Common myeloid progenitor, CD34-positive (primary cell): ENCODE measurements around the gene CD1E.

Experiments used
- CTCF ChIA-PET: fragments of 350-600 bp; sonication (Branson Sonifier 250); formaldehyde crosslinking; loops from one replicate; lab custom pipeline; 2021; ENCODE audit warnings: antibody characterized with exemption; lab: Charles Lee
- POLR2A ChIA-PET: fragments of 350-600 bp; sonication (Branson Sonifier 250); formaldehyde crosslinking; loops from one replicate; lab custom pipeline; 2021; ENCODE audit warnings: antibody characterized with exemption; lab: Charles Lee
- DNase-seq, 3 donors: peaks; one replicate each; pipeline versions ENCODE4 v3.0.0 to v3.0.0-alpha.2; 2013
- H3K27ac ChIP-seq, 2 experiments: 1 replicate in 1 of 2; 2 replicates in 1 of 2; pipeline ENCODE4 v1.7.0; 2013; ENCODE audit warnings: inconsistent platforms in 2 of 2, low read length in 2 of 2, mild to moderate bottlenecking in 2 of 2, low read depth in 1 of 2, moderate library complexity in 1 of 2; ENCODE audit not compliant: severe bottlenecking in 2 of 2, insufficient read depth in 1 of 2, poor library complexity in 1 of 2
- H3K27me3 ChIP-seq, 5 experiments: replicated peaks in 2 of 5; 1 replicate in 3 of 5; 2 replicates in 2 of 5; pipeline versions ENCODE4 v1.6.1 to v1.7.0; 2013; ENCODE audit warnings: low read length in 4 of 5, mild to moderate bottlenecking in 2 of 5, moderate library complexity in 2 of 5, inconsistent platforms in 1 of 5; ENCODE audit not compliant: insufficient read depth in 5 of 5, control insufficient read depth in 4 of 5
- H3K36me3 ChIP-seq, 4 experiments: 1 replicate in 2 of 4; 2 replicates in 2 of 4; pipeline versions ENCODE4 v1.6.1 to v1.7.0; 2013; ENCODE audit warnings: low read length in 3 of 4, control low read depth in 1 of 4, mild to moderate bottlenecking in 1 of 4; ENCODE audit not compliant: control insufficient read depth in 4 of 4, insufficient read depth in 4 of 4
- H3K4me1 ChIP-seq, 4 experiments: 1 replicate in 3 of 4; 2 replicates in 1 of 4; pipeline versions ENCODE4 v1.6.1 to v1.7.1; 2013; ENCODE audit warnings: low read length in 3 of 4, mild to moderate bottlenecking in 3 of 4, control low read depth in 1 of 4, inconsistent platforms in 1 of 4, moderate library complexity in 1 of 4; ENCODE audit not compliant: control insufficient read depth in 4 of 4, insufficient read depth in 4 of 4; ENCODE audit errors: control extremely low read depth in 1 of 4
- H3K4me3 ChIP-seq, 7 experiments: 1 replicate in 4 of 7; 2 replicates in 3 of 7; pipeline versions ENCODE4 v1.5.1 to v1.7.0; 2013; ENCODE audit warnings: mild to moderate bottlenecking in 7 of 7, low read length in 6 of 7, moderate library complexity in 6 of 7, inconsistent platforms in 2 of 7, low read depth in 2 of 7, control low read depth in 1 of 7; ENCODE audit not compliant: insufficient read depth in 4 of 7, control insufficient read depth in 1 of 7; ENCODE audit errors: extremely low read depth in 1 of 7
- H3K9me3 ChIP-seq, 5 experiments: 1 replicate in 4 of 5; 2 replicates in 1 of 5; pipeline versions ENCODE4 v1.6.1 to v1.7.1; 2013; ENCODE audit warnings: low read length in 4 of 5, mild to moderate bottlenecking in 2 of 5, inconsistent platforms in 1 of 5, low read depth in 1 of 5, moderate library complexity in 1 of 5; ENCODE audit not compliant: control insufficient read depth in 4 of 5, insufficient read depth in 2 of 5; ENCODE audit errors: control extremely low read depth in 1 of 5
- WGBS: methylation state at CpG from one replicate; pipeline ENCODE4 v1.1.5; 2013; ENCODE audit not compliant: insufficient coverage; 5-methylcytosine and 5-hydroxymethylcytosine counted together

Gene CD1E

DNA sequence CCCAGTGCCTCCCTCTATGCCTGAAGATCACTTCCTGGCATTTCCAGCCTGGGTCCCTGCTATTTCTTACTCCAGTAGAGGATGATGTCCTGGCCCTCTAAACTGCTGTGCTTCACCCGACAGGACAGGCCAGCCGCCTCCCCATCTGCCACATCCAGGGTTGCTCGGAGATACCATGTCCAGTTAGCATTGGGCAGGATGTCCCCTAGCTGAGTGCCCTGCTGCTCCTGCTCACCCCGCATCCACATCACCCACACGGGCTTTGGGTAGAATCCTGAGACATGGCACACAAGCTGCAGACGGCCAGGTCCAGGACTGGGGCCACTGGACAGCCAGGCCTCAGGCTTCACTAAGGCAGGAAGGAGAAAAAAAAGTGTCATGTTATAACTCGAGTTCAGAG, 24.4 kb upstream of the CD1E start:
- Histone ChIP-seq H3K4me1 (peaks cover 0 to 5% (median 0%) of the 10 kb centered on the region in 4 experiments), H3K4me3 (no peak overlapping the region), H3K27ac (no peak overlapping the region), H3K27me3 (peaks cover 0 to 13% (median 6%) of the 10 kb centered on the region in 5 experiments), H3K36me3 (no peaks in the 10 kb centered on the region), H3K9me3 (no peaks in the 10 kb centered on the region)
- no peak for DNase-seq
- WGBS = 97% methylated on average over 6 of the region's 7 CpGs
- POLR2A ChIA-PET = no interaction called here
- CTCF ChIA-PET = interaction anchor here (0.6 to 4.2 kb wide), 7 partner anchors 33 to 199 kb away, joined by 3 to 61 read pairs (median 4); no protein-coding TSS in a partner anchor

DNA sequence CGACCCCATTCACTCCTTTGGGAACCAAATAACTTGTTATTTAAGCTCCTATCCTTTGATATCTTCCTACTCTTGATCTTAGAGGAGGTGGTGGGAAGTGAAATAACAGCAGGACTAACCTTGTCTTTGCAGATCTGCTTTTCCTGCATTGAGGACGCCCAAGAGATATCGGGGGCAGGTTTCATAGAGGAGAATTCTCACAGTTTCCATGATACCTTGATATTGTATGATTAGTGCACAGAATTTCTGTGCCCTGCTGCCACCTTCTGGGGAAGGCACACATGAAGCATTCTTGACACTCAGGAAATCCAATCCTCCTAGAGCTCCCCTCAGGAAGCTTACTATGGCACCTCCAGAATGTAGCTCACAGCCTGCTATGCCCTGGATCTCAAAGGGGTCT, 24.0 kb upstream of the CD1E start:
- H3K4me3 ChIP-seq = no peak overlapping the region
- POLR2A ChIA-PET = no interaction called here
- WGBS = 100% methylated on average over 1 of the region's 3 CpGs
- H3K27ac ChIP-seq = no peak overlapping the region
- CTCF ChIA-PET = interaction anchor here (0.6 to 4.2 kb wide), 10 partner anchors 23 to 198 kb away, joined by 3 to 61 read pairs (median 3); no protein-coding TSS in a partner anchor
- no peaks in the 10 kb centered on the region for H3K36me3 ChIP-seq
- peaks cover 0 to 13% (median 6%) of the 10 kb centered on the region in 5 experiments for H3K27me3 ChIP-seq
- H3K4me1 ChIP-seq = peaks cover 0 to 10% (median 0%) of the 10 kb centered on the region in 4 experiments
- H3K9me3 ChIP-seq = no peaks in the 10 kb centered on the region
- peak; percentile 22 to 47 (median 27) for DNase-seq

DNA sequence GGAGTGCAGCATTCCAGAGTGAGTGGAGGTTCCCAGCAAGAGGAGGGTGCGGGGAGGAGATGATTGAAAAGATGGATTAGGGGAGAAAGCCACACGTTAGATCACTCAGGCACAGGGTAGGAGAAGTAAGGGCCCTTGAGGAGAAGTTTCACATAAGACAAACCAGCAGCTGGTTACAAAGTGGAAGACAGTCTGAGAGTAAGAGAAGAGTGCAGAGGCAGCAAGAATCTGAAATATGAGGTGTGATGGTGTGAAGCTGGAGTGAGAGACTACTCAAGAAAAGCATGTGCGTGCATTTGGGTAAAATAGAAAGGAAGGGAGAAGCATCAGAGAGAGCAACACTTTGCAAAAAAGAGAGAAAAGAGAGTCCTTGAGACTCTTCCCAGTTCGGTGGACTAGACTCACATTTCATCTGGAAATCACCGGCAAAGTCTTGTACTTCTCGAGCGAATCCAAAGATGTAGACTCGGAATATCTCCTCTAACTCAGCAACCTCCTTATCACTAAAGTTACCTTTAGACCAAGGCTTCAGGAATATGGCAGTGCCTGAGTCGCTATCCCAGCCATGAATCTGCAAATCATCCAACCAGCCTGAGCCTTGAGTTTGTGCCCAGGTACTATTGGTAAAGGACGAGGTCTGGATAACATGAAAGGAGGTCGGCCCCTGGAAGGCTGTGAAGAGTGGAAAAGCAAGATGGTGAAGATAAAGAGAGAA, 23.1 kb upstream of the CD1E start:
- Histone ChIP-seq H3K4me1 (peaks cover 0 to 13% (median 0%) of the 10 kb centered on the region in 4 experiments), H3K27ac (no peak overlapping the region), H3K9me3 (no peaks in the 10 kb centered on the region), H3K36me3 (no peaks in the 10 kb centered on the region), H3K27me3 (peaks cover 0 to 13% (median 6%) of the 10 kb centered on the region in 5 experiments), H3K4me3 (no peak overlapping the region)
- POLR2A ChIA-PET = interaction anchor here (0.6 kb wide), 1 partner anchor 666 kb away, joined by 3 read pairs; no protein-coding TSS in a partner anchor
- DNase-seq = no peak
- CTCF ChIA-PET = interaction anchor here (0.6 to 4.2 kb wide), 9 partner anchors 9 to 152 kb away, joined by 3 to 61 read pairs (median 3); no protein-coding TSS in a partner anchor
- 92% methylated on average over 7 of the region's 11 CpGs for WGBS

DNA sequence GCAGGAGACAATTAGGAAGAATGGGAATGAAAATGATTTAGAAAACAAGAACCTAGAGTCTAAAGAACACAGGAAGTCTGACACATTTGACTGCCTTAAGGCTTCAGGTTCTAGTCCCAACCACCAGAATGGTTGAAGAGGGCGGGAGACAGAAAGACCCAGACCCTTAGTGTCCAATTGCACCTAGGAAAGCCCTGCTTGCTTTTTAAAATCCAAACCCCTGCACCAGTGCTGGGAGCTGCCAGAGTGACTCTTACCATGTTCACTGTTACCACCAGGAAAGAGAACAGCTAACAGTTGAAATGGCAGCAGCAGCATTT, 22.6 kb upstream of the CD1E start:
- no peak for DNase-seq
- Histone ChIP-seq H3K27ac (no peak overlapping the region), H3K9me3 (no peaks in the 10 kb centered on the region), H3K36me3 (no peaks in the 10 kb centered on the region), H3K27me3 (peaks cover 0 to 13% (median 6%) of the 10 kb centered on the region in 5 experiments), H3K4me1 (peaks cover 0 to 13% (median 0%) of the 10 kb centered on the region in 4 experiments), H3K4me3 (no peak overlapping the region)
- WGBS = 89% methylated on average over 1 of the region's 1 CpG
- CTCF ChIA-PET = interaction anchor here (1.0 to 4.2 kb wide), 2 partner anchors 82 to 127 kb away, joined by 3 to 61 read pairs; no protein-coding TSS in a partner anchor
- POLR2A ChIA-PET = interaction anchor here (0.6 kb wide), 1 partner anchor 665 kb away, joined by 3 read pairs; no protein-coding TSS in a partner anchor

DNA sequence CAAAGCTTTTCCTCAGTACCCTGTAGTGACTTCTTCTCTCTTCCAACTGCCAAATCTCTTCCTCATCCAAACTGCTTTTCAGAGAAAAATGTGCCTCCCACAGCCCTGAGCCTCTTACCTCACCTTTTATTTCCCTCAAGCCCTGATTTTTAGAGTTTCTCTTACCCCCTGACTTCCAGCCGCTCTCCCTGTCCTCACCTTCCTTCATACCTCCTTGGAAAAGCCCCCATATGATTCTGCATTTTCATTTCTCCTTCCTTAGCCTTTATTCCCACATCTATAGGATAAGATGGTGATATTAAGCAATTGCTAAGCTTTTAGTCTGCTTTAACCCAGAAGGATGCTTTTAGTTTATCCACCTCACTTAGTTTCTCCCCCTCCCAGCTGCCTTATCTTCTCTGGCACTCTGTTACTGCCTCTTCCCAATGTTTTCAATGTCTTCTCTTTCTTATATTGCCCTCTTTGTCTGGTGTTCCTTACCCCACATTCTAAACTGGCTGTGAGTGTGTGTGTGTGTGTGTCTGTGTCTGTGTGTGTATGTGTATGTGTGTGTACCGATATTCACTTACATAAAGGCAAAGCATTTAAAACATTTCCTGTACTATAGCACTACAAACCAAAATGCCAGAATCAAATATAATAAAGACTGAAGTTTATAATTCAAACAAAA, 22.1 kb upstream of the CD1E start, which contains the start of gene CD1B:
Gene CD1B, minus strand, starts transcription at position 51 of the 670 bp plus-strand sequence. CDS start 108 bp downstream, outside the sequence.
- no peak within 1 kb of the TSS for H3K4me3 ChIP-seq
- H3K27me3 ChIP-seq = peaks cover 0 to 13% (median 6%) of the 10 kb centered on the region in 5 experiments
- no peak within 1 kb of the TSS for H3K27ac ChIP-seq
- DNase-seq = no peak
- H3K4me1 ChIP-seq = peaks cover 0 to 13% (median 0%) of the 10 kb centered on the region in 4 experiments
- WGBS = no CpG with 5 or more reads among the region's 2 CpGs
- no peaks in the 10 kb centered on the region for H3K9me3 ChIP-seq
- CTCF ChIA-PET = interaction anchor here (1.0 to 4.2 kb wide), 2 partner anchors 83 to 127 kb away, joined by 3 to 61 read pairs; no protein-coding TSS in a partner anchor
- POLR2A ChIA-PET = interaction anchor here (0.6 kb wide), 1 partner anchor 665 kb away, joined by 3 read pairs; no protein-coding TSS in a partner anchor
- H3K36me3 ChIP-seq = no peaks in the 10 kb centered on the region

DNA sequence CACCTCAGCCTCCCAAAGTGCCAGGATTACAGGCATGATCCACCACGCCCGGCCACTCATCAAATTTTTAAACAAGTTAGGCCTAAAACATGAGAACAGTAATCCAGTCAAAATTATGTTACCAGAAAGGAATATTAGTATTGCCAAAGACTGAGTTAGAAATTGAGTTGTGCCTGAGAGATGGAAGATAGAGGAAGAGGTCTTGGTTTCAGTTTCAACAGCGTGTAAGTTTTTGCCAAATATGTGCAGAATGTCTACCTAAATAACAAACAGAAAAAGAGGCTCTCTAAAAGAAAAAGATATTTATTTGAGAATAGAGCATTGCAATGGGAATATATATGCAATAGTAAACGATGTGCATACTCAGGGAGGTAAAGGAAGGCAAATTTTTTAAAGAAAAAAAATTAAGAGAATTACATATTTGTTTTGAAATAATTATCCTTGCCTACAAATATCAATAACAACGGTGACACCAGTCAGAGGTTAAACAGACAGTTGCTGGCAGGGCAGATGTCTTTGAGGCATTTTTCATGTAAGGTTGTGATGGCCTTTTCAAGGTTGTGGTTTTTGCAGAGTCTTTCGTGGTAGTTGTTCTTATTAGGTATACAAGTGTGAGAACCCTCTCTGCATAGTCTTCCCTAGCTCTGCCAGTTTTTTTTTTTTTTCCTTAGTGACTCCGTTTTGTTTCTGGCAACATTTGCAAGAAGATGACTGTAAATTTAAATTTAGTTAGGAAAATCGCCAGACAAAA, 20.1 kb upstream of the CD1E start:
- WGBS = no CpG with 5 or more reads among the region's 8 CpGs
- CTCF ChIA-PET = interaction anchor here (0.8 kb wide), 1 partner anchor 20 kb away, joined by 3 read pairs; no protein-coding TSS in a partner anchor

More for the DNA sequence above, 20.1 kb upstream of the CD1E start:
- DNase-seq = peak in 2 of 3 donors; percentile 6 to 17
- POLR2A ChIA-PET = no interaction called here
- H3K4me1 ChIP-seq = peaks cover 0 to 13% (median 0%) of the 10 kb centered on the region in 4 experiments
- no peaks in the 10 kb centered on the region for H3K36me3 ChIP-seq
- peaks cover 0 to under 1% (median 0%) of the 10 kb centered on the region in 5 experiments for H3K9me3 ChIP-seq
- no peak overlapping the region for H3K27ac ChIP-seq
- H3K27me3 ChIP-seq = peaks cover 0 to 13% (median 3%) of the 10 kb centered on the region in 5 experiments
- no peak overlapping the region for H3K4me3 ChIP-seq
